ENCODE data around the gene STIM1.
"Not testable (repeated sequence)": the region's sequence is repeated elsewhere in the genome, so short reads cannot be mapped to it uniquely, and the experiment has no call there.

Gene STIM1

DNA sequence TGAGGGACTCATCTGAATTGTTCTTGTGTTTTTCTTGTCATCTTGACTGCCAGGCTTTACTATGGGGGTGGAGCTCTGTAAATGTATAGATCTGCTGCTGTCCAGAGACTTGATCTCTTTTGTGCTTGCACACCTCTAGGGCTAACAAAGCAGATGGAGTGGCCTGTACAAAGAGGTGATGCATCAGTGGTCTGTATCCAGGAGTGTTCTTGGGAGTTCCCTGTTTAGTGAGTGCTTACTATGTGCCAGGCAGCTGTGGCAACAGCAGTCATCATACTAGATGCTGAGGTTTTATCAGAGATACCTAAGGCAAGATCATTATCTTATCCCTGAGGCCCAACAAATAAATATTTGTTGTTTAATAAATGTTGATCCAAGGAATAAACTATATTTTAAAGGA lies 33.4 kb downstream of the STIM1 start:
- ATAC-seq = peak in 1 of 2 donors; percentile 24

DNA sequence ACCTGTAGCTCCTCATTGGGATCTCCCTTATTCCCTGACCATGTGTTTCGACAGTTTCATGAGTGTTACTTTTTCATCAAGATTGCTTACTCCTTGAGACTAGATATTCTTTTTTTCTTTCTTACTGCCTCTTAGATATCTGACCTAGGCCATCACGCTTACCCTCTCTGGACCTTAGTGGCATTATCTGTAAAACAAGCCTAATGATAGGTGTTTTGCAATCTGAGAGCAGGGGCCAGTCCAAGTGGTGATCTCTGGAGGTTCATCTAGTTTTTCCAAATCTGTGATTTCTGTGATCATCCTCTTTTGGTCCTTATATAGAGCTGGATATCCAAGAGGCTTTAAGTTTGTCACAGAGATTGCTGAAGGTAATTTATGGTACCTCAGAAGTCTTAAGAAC lies 34.5 kb downstream of the STIM1 start:
- ATAC-seq = no peak

DNA sequence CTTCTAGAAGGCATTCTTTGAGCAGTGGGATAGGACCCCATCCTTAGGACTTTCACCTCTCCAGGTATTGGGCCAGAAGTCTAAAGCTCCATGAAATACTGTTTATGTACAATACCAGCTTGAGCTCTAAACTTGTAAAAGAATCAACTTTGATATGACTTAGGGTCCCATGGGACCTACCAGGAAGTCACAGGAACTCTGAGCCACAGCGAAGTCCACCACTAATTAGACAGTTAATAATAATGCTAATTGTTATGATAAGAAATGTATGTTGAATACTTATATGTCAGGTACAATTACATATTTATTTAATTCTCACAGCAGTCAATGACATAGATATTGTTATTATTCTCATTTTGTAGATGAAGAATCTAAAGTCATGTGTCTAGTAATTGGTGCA lies 35.3 kb downstream of the STIM1 start:
- no peak for ATAC-seq

DNA sequence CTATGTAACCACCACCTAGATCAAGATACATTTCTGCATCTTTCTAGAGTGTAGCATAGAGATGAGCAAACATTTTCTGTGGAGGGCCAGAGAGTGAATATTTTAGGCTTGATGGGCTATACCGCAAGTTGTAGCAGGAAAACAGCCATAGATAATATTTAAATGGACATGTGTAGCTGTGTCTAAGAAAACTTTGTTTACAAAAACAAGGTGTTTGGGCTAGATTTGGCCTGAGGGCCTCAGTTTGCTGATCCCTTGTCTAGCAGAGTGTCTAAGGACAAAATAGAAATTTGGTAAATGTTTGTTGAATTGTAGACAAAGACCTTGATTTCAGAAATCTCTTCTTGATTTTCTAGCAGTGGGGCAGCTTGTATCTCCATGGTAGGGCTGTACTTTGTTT lies 36.3 kb downstream of the STIM1 start:
- ATAC-seq = no peak

DNA sequence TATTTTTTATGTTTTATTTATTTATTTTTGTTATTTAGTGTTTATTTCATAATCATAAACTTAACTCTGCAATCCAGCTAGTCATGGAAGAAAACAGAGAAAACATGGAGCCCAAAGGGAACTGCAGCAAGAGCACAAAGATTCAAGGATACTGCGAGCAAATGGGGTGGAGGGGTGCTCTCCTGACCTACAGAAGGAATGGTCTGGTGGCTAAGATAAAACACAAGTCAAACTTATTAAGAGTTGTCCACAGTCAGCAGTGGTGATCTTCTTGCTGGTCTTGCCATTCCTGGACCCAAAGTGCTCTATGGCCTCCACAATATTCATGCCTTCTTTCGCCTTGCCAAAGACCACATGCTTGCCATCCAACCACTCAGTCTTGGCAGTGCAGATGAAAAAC lies 36.7 kb downstream of the STIM1 start:
- no peak for ATAC-seq

DNA sequence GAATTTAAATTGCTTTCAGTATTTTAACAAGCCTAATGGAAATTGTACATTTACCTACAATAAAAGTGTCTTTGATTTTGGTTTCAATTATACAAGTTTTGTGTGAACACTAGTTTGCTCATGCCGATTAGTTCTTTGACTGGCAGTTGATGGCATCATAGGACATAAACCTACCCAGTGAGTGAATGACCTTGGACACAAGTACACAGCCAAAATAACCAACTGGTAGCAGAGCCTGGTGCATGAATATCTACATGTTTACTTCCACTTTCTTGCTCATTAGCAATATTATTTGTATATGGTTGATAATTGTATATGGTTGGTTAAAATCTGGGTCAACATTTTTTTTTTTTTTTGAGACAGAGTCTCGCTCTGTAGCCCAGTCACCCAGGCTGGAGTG lies 37.8 kb downstream of the STIM1 start:
- ATAC-seq = no peak

DNA sequence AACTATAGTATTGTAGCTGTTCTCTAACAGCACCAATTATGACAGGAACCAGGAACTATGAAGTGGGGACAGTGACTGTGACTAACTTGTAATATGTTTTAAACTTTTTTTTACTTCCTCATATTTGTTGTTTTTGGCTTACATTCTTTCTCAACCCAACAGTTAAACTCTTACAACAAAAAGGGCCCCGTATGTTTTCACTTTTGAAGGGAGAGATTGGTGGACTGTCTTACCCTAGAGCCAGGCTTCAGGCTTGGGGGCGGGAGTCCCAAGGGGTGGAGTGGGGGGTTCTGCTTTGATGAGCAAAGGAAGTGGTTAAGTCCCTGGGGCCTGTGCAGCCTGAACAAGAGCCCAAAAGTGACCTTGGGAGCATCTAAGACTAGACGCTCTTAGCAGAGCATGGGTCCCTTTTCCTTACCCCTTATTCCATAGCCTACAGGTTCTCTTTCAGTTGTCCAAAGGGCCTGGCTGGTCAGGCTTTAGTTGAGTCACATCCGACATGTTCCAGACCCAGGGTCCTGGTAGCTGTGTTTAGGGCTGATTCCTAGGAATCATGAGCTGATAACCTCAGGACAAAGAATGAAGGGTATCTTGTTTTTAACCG lies 38.8 kb downstream of the STIM1 start:
- peak; percentile 72 to 80 for ATAC-seq

DNA sequence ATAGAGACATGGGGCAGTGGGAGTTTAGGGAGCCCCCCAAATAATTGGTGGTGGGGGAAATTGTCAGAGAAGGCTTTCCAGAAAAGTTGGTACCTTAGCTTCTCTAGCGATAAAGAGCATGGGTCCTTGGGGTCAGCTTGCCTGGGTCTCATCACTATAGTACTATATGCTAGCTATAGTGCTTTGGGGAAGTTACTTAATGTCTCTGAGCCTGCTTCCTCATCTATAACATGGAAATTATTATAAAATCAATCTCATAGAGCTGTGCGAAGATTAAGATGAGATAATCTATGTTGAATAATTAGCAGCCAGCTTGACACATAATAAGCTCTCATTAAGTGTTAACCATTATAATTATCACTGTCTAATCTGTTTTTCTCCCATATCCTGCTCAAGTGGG lies 41.2 kb downstream of the STIM1 start:
- no peak for ATAC-seq

DNA sequence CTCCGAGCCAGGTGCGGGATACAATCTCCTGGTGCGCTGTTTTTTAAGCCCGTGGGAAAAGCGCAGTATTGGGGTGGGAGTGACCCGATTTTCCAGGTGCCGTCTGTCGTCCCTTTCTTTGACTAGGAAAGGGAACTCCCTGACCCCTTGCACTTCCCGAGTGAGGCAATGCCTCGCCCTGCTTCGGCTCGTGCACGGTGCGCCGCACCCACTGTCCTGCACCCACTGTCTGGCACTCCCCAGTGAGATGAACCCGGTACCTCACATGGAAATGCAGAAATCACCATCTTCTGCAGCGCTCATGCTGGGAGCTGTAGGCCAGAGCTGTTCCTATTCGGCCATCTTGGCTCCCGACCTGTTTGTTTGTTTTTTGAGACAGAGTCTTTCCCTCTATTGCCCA lies 44.8 kb downstream of the STIM1 start:
- ATAC-seq = not testable (repeated sequence)

DNA sequence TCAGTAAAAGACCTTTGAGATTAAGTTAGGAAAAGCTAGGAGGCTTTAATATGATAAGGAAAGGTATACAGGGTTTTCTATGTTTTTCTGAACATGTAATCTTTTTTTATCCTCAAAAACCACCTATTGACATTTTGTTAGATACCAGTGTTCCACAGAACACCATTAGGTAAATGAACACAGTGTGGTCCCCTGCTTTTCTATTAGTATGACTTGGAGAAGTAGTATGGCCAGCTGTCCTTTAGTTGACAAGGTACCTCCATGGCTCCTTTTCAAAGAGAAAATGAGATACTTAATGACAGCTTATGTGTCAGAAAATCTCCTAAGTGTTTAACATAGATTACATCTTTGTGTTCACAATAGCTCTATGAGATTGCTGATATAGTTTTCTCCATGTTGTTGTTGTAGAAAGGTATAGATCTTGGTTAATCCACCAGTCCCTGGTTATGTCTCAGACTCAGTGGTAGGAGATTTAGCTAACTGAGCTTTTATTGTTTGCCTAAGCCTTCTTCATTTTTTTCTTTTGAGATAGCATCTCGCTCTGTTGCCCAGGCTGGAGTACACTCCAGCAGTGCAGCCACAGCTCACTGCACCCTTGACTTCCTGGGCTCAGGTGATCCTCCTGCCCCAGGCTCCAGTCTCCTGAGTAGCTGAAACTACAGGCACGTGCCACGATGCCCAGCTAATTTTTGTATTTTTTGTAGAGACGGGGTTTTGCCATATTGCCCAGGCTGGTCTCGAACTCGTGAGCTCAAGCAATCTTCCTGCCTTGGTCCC lies 46.0 kb downstream of the STIM1 start:
- no peak for ATAC-seq

DNA sequence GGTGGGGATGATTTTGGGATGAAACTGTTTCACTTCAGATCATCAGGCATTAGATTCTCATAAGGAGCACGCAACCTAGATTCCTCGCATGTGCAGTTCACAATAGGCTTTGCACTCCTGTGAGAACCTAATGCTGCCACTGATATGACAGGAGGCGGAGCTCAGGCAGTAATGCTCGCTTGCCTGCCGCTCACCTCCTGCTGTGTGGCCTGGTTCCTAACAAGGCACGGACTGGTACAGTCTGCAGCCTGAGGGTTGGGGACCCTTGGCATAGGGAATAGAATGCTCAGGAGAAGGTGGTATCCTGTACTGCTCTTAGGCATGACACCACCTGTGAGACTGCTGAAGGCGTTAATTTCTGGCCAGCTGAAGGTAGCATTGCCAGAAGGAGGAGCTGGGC lies 47.0 kb downstream of the STIM1 start:
- no peak for ATAC-seq

DNA sequence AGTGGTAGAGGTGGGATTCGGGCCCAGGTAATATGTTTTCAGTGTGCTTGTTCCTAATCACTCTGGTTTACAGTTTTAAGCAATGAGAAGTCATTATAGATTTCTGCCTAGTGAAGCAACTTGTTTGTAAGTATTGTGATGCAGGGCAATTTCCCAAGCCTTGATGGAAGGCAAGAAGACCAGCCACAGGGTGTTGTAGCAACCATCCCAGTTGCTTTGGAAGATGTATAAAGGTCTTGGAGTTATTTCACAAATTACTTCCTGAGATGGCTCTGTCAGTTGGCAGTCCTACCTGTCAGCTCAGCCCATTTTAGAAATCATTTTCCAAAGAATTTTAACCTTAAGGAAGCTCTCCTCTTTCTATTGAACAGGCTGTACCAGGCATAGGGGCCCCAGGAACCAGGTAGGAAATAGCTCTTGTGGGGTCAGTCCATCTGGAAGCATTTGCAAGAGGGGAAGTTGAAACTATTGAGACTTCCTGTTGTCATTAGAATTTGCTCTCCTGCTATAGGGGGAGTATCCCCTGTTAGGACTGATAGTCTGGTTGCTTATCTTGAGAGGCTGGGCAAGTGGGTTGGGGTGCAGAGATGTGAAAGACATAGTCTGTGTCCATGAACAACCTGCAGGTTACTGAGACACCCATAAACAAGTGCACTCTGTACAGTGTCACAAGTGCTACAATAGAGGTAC lies 47.9 kb downstream of the STIM1 start:
- ATAC-seq = no peak

DNA sequence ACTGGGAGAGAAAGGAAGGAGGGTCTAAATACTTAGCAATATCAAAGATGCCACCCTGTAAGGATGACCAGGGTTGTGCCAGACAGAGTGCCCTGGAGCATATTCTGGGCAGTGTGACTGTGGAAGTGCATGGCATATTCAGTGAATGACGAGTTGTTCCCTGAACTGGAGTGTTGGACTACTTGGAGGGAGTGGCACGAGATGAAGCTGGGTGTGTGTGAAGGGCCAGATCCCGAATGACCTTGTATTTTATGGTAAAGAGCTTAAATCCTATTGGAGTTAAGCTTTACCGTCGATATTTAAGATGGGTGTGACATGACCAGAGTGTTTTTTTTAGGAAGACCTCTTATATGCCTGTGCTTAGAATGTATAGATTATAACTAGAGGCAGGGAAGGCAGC lies 48.8 kb downstream of the STIM1 start:
- no peak for ATAC-seq

DNA sequence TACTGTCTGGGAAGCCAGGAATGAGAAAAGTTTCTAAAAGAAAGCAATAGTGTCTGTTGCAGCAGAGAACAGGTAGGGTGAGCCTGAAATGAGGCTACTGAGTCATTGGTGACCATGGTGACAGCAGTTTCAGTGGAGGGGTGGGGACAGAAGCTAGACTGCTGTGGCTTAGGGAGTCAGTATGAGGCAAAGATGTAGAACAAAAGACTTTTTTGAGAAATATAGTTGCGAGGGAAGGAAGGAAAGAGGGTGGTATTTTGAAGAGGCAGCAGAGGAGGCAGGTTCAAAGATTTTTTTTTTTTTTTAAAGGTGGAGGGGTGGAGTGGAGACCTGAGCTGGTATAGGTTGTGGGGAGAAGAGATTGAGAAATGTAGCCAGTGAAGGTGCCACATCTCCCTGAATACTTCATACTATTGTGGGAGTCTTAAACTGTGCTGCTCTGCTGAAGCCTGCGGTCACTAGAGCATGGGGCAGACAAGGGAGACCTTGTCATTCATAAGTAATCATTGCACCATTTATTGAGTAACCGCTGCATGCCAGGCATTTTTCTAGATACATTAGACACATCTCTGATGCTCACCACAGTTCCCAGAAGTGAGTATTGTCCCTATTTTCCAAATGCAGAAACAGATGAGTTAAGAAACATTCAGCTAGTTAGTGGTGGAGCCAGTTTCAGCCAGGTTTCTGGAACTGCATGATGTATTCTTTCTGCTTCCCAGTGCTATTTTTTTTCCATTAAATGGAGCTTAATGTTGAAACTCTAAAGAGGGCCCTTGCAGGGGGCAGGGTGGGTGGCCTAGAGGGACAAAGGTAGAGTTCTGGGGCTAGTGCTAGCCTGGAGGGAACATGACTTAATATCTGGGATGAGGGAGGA lies 49.9 kb downstream of the STIM1 start:
- ATAC-seq = peak; percentile 99

DNA sequence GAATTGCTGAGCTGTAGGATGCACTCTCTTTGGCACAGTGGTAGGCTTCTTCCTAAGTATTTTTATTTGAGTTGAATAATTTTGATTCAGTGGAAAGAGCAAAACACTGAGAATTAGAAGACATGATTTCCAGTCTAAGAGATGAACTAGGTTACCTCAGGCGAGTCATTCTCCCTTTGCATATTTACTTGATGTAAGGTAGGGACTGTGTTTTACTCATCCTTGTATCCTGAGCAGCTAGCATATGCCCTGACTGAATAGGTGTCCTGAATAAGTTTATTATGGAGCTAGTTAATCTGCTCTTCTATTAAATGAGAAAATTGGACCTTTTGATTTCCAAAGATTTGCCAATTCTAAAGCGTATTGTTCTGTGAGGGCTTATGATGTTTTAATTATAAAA lies 50.7 kb downstream of the STIM1 start:
- peak; percentile 41 to 42 for ATAC-seq

DNA sequence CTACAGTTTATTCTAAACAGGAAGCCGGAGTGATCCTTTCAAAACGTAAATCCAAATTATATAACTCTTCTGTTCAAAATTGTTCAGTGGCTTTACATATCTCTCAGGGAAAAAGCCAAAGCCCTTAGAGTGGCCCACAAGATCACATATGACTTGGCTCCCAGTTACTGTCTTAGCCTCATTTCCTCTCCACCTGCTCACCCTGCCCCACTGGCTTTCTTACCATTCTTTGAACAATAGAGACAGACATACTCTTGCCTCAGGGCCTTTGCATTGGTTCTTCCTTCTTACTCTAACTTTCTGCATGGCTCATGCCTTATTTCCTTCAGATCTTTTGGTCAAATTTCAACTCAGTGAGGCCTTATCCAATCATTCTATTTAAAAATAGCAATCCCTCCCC lies 52.1 kb downstream of the STIM1 start:
- no peak for ATAC-seq

DNA sequence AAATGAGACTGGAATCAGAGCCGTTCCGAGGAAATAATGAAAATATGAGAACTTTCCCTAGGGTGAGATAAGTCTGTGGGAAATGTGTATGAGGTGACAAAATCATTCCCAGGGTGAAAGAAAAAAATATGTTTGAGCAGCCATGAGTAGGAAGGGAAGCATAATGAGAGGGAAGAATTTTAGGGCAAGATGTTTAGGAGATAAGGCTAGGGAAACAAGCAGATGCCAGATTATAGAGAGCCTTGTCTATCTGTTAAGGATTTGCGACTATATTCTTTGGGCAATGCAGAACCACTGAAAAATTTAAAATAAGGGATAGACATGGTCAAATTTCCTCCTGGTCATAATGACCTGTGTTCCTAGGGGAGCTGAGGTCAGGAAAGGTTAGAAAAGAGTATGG lies 54.4 kb downstream of the STIM1 start:
- no peak for ATAC-seq

DNA sequence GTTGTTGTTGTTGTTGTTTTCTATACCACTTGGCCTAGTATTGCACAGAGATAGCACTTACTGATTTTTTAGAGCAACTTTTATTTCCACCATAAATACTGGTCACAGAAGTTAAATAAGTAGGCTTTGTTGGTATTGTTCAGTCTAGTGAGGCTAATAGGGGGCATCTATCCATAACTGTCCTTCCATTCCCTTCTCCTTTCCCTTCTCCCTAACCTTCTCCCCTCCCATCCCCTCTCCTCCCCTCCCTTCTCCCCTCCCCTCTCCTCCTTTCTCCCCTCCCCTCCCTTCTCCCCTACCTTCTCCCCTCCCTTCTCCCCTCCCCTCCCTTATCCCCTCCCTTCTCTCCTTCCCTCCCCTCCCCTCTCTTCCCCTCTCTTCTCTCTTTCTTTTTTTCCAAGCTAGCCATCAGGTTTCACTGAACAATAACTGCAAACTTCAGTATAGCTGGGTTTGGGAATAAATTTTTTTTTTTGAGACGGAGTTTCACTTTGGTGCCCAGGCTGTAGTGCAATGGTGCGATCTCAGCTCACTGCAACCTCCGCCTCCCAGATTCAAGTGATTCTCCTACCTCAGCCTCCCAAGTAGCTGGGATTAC lies 56.5 kb downstream of the STIM1 start:
- ATAC-seq = no peak

DNA sequence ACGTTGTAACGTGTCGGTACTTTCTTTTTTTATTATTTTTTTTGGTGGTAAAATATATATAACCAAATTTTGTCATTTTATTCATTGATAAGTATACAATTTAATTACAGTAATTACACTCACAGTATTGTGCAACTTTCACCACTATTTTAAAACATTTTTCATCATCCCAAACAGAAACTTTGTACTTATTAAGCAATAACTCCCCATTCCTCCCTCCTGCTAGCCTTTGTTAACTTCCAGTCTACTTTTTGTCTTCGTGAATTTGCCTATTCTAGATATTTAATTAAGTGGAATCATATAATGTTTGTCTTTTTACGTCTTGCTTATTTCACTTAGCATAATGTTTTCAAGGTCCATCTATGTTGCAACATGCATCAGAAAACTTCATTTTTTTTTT lies 58.5 kb downstream of the STIM1 start:
- ATAC-seq = no peak

DNA sequence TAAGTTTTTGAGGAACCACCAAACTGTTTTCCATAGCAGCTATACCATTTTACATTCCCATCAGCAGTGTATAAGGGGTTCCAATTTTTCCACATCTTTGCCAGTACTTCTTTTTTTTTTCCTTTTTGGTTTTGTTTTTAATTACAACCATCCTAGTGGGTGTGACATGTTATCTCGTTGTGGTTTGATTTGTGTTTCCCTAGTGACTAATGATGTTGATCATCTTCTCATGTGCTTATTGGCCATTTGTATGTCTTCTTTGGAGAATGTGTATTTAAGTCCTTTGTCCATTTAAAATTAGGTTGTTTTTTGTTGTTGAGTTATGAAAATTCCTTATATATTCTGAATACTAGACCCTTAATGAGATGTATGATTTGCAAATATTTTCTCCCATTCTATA lies 59.3 kb downstream of the STIM1 start:
- ATAC-seq = no peak

DNA sequence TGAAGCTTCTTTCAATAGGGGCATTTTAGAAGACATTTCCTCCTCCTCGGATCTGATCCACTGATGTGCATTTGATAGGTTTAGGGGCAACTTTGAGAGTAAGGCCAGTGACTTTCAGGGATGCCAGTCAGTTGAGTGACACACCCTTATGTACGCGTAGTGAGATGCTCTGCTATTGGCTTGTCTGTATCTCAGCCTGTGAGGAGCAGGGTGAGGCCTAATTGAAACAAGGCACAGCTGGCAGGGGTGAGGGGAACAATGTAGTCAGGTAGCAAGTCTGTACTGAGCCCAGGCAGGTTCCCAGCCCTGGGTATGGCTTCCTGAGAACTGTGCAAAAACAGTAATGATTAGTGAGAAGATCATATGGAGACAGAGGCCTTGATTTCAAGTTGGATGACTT lies 61.5 kb downstream of the STIM1 start:
- peak; percentile 41 to 55 for ATAC-seq

DNA sequence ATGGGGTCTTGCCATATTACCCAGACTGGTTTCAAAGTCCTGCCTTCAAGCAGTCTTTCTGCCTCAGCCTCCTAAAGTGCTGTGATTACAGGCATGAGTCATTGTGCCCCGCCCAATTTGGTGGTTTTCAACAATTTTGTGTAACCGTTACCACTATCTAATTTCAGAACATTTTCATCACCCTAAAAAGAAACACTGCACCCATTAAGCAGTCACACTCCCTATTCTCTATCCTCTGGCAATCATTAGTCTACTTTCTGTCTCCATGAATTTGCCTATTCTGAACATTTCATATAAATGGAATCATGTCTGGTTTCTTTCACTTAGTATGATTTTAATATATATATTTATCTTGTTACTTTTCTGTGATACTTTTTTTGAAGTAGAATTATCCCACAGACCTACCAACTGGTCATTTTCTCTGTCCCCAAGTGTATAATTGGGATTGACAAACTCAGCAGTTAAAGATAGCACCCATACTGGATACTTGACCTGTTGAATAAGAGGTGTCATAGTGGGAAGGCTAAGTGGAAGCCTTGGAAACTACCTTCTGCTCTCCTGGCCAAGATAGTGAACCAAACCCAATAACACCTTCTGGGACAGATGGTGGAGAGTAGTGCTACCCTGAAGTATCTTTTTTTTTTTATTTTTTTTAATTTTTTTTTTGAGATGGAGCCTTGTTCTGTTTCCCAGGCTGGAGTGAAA lies 64.8 kb downstream of the STIM1 start:
- peak; percentile 82 to 86 for ATAC-seq
